Head of caudate nucleus (tissue), 42 donors: Measurements from ENCODE around the gene MYT1.

Source experiments
- DNase-seq, 42 donors: peaks; one replicate each; pipeline versions ENCODE4 v3.0.0 to v3.0.0-alpha.2; 2020 to 2021; ENCODE audit warnings: mixed read lengths in 7 of 42
- intact Hi-C: fragments of 100-400 bp; cut with DNase I; formaldehyde crosslinking; loops from one replicate; pipeline ENCODE4 v1.15.0; 2022

Gene MYT1

DNA sequence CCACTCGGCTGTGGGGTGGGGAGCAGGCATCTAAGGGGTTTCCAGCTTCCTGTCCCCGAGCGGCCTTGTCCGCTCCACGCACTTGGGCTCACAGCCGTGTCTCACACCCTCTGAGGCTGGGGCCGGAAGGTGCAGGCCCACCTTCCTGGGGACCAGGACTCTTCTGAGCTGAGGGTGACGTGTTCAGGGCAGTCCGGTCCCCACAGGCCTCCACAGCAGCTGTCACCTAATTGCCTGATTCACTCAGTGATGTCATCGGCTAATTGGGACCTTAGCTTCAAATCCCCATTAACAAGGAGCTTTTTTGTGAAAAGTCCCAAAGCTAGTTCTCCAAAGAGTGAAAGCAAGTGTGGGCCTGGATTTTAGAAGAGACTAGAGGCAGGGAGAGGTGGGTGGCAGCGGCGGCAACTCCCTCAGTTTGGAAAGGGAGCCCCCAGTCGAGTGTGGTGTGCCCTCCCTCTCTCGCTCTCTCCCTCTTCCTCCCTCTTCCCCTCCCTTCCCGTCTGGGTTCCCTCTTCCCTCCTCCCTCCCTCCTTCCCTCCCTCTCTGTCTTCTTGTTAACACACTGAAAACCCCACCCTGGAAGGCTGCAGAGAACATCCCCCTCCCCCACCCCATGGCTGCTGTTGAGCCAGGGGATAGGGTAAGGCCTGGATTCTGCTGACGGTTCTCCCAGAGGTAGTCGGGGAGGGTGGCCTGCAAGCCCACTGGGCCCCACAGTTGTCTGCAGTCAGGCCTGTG is 39.0 kb downstream of the MYT1 start:
- intact Hi-C loops: no loop called here
- DNase-seq: peak in 24 of 42 donors; percentile 7 to 68 (median 24)

GRCh38 chr20:64205611-64206026 is 41.4 kb downstream of the MYT1 start:
- DNase-seq: peak in 37 of 42 donors; percentile 7 to 57 (median 34)
- intact Hi-C loops: no loop called here

- DNase-seq: no peak
- intact Hi-C loops: no loop called here
These were observed 42.4 kb downstream of the MYT1 start for GRCh38 chr20:64206614-64207013.

DNA sequence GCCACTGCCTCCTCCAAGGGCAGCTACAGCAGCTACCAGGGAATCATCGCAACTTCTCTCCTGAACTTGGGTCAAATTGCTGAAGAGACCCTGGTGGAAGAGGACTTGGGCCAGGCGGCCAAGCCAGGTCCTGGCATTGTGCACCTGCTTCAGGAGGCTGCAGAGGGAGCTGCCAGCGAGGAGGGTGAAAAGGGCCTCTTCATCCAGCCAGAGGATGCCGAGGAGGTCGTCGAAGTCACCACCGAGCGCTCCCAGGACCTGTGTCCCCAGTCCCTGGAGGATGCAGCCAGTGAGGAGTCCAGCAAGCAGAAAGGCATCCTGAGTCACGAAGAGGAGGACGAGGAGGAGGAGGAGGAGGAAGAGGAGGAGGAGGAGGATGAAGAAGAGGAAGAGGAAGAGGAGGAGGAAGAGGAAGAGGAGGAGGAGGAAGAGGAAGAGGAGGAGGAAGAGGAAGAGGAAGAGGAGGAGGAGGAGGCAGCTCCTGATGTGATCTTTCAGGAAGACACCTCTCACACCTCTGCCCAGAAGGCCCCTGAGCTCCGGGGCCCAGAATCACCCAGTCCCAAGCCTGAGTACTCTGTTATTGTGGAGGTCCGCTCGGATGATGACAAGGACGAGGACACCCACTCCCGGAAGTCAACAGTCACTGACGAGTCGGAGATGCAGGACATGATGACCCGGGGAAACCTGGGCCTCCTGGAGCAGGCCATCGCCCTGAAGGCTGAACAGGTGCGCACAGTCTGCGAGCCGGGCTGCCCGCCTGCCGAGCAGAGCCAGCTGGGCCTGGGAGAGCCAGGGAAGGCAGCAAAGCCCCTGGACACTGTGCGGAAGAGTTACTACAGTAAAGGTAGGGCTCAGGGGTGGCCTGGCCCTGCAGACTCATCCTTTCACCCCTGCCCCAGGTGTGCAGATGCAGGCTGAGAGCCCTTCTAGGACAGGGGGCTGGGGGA is 43.7 kb downstream of the MYT1 start:
- intact Hi-C loops: no loop called here
- DNase-seq: no peak

GRCh38 chr20:64209148-64209547 is 44.9 kb downstream of the MYT1 start:
- intact Hi-C loops: no loop called here
- no peak for DNase-seq

DNA sequence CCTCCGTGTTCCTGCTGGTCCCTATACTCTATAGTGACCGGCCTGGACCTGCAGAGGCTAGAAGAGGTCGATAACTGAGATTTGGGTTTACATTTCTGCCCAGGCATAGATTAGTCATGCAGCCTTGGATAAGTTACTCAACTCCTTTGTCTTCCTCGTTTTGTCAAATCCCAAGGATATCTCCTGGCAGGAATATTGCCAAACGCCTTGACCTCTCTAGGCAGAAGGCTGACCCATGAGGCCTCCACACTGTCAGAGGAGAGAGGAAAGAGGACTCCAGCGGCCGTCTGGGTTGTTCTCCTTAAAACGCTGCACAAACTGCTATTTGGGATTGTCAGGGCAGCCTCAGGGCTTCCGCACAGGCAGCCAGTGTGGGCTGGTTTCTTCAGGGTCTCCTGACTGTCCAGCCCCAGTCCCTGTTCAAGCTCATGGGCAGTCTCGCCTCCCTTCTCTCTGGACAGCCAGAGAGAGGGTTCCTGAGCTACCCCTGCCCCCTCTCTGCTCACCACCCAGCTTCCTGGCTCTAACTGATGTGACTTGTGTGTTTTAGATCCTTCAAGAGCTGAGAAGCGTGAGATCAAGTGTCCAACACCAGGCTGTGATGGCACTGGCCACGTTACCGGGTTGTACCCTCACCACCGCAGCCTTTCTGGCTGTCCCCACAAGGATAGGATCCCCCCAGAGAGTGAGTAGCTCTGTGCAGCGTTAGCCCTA is 46.6 kb downstream of the MYT1 start:
- intact Hi-C loops: no loop called here
- no peak for DNase-seq

- intact Hi-C loops: no loop called here
- peak in 1 of 42 donors; percentile 19 for DNase-seq
These were observed 47.8 kb downstream of the MYT1 start for GRCh38 chr20:64211874-64212658.

GRCh38 chr20:64212755-64213154 is 48.5 kb downstream of the MYT1 start:
- intact Hi-C loops: no loop called here
- peak in 23 of 42 donors; percentile 6 to 67 (median 33) for DNase-seq

- no peak for DNase-seq
- intact Hi-C loops: no loop called here
These were observed 49.9 kb downstream of the MYT1 start for GRCh38 chr20:64214113-64214512.

DNA sequence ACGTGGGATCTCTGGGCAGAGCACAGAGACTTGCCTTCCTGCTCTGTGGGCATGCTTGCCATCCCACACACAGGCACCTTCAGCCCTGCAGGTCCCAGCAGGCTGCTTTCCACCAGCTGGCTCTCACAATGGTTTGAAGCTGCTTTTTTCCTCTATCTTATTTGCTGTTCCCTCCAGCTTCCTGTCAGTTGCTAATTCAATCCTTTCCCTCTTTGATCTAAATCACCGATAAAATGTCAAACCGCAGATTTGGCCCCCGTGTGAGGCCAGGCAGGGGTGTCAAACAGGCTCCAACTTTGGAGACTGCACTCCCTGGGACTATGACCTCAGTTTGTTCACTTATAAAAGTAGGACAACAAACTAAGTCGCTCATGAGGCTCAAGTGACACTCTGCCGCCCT is 50.7 kb downstream of the MYT1 start:
- DNase-seq: no peak

GRCh38 chr20:64216036-64216435 is 51.8 kb downstream of the MYT1 start:
- DNase-seq: no peak
- intact Hi-C loops: no loop called here

More for the DNA sequence above, 50.7 kb downstream of the MYT1 start:
- intact Hi-C loops: no loop called here

- no peak for DNase-seq
- intact Hi-C loops: no loop called here
These were observed 52.7 kb downstream of the MYT1 start for GRCh38 chr20:64216910-64217309.

GRCh38 chr20:64217539-64218221 is 53.4 kb downstream of the MYT1 start:
- DNase-seq: no peak
- intact Hi-C loops: no loop called here

DNA sequence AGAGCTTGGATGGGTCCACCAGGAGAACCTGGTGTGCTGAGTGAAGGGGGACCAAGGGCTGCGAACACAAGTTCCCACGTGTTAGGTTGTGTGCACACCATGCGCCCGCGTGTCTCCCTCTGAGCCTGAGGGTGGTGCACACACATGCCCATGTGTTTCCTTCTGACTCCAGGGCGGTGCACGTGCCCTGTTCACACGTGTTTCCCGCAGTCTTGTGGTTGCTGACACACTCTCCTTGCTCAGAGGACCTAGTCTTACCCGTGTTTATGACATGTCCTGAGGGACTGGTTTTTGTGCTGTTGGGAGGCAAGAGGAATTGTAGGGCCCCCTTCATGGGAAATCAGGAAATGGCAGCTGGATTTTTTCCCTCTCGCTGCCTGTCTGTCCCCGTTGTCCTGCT is 55.0 kb downstream of the MYT1 start:
- DNase-seq: no peak
- intact Hi-C loops: no loop called here

- intact Hi-C loops: no loop called here
- DNase-seq: no peak
These were observed 55.5 kb downstream of the MYT1 start for GRCh38 chr20:64219730-64220129.

DNA sequence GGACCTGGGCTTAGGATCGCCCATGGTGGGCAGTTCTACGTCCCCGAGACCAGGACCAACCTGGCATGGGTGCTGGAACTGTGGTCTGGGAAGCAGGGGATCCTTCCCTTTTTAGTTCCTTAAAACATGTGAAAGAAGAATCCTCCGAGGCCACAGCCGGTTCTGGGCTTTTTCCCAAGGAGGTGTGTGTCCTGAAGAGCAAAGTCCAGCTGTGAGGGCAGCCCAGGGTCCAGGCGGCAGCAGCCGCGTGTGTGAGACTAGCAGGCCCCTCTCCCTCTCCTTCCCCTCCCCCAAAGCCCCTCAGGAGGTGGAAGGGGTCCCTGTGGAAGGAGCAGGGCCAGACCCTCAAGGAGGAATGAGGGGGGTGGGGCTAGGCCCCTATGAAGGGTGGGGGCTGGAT is 56.2 kb downstream of the MYT1 start:
- no peak for DNase-seq
- intact Hi-C loops: no loop called here

DNA sequence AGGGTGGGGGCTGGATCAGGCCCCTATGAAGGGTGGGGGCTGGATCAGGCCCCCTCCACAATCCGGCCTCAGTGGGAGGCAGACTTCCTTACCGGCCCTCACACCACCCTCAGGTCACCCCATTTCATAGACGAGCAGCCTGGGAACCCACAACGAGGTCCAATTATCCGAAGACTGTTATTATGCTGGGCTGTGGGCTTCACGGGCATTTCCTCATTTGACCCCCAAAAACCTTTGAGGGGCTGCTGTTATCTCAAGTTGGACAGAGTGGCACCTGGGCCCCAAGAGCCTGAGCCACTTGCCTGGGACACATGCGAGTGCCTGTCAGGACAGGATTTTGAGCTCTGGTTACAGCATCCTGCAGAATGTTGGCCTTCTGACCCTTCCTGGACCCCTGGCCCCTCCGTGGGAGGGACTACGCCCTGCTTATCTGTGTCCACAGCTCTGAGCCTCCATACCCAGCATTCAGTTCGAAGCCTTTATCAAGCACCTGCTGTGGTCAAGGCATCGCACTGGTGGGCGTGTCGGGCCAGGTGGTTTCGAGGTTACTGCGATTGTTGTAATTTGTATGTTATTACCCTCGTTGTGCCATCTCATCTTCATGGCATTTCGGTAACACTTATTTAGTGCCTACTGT is 56.8 kb downstream of the MYT1 start:
- DNase-seq: no peak

DNA sequence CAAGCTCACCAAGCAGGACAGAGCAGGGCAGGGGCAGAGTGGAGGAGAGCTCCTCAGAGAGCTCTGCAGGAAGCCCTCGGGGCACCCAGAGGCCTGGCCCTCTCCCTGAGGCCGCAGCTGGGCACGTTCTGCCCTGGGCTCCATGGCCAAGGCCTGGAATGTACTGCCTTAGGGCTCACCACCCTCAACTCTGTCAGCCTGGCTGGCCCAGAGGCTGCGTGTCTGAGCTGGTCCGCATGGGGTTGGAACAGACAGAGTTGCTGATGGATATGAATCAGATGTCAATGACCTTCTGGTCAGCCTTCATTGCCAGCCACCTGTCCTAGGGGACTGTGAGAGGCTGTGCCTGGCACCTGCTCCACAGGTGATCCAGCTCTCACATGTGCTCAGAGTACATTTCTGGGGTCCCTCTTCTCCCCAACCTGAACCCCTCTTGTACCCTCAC is 58.1 kb downstream of the MYT1 start:
- intact Hi-C loops: no loop called here
- DNase-seq: no peak

More for the DNA sequence above, 56.8 kb downstream of the MYT1 start:
- intact Hi-C loops: no loop called here
